Glomerular endothelial cell (primary cell): Measurements from ENCODE around the gene MED31. TPM values are rescaled to one million over a fixed set of nuclear protein-coding genes. Genes with fewer than 3 reads are reported as not detected.
"Not testable (repeated sequence)": the region's sequence is repeated elsewhere in the genome, so short reads cannot be mapped to it uniquely, and the experiment has no call there.

Experiments used
- DNase-seq: peaks from one replicate; pipeline ENCODE4 v3.0.0-alpha.2; 2011; ENCODE audit warnings: low read depth, low spot score; ENCODE audit errors: extremely low read depth
- total RNA-seq: library from RNA; depleted of rRNA; stranded (reverse); fragments of >200 nt; gene quantifications from 2 replicates; pipeline ENCODE4 v1.2.3, GENCODE V29; 2015

The MED31 gene
- total RNA-seq, 1 donor from 2014 or later: 12.0 TPM

GRCh38 chr17:6632530-6632929 is 18.9 kb downstream of the MED31 start:
- DNase-seq: no peak

GRCh38 chr17:6630390-6630789 is 21.0 kb downstream of the MED31 start:
- DNase-seq: no peak

- no peak for DNase-seq
These were observed 24.4 kb downstream of the MED31 start for GRCh38 chr17:6627019-6627418.

GRCh38 chr17:6626616-6627015 is 24.8 kb downstream of the MED31 start:
- DNase-seq: no peak

GRCh38 chr17:6623941-6624340 is 27.5 kb downstream of the MED31 start:
- DNase-seq: no peak

GRCh38 chr17:6611231-6611630 is 40.2 kb downstream of the MED31 start:
- DNase-seq: no peak

GRCh38 chr17:6610011-6610410 is 41.4 kb downstream of the MED31 start:
- no peak for DNase-seq

GRCh38 chr17:6608321-6608720 is 43.1 kb downstream of the MED31 start:
- DNase-seq: no peak

GRCh38 chr17:6605142-6605541 is 46.3 kb downstream of the MED31 start:
- DNase-seq: no peak

- DNase-seq: no peak
These were observed 47.6 kb downstream of the MED31 start for GRCh38 chr17:6603744-6604325.

- no peak for DNase-seq
These were observed 49.3 kb downstream of the MED31 start for GRCh38 chr17:6602141-6602540.

GRCh38 chr17:6599364-6599763 is 52.0 kb downstream of the MED31 start:
- no peak for DNase-seq

- DNase-seq: no peak
These were observed 53.7 kb downstream of the MED31 start for GRCh38 chr17:6597727-6598126.

GRCh38 chr17:6596941-6597340 is 54.5 kb downstream of the MED31 start:
- DNase-seq: no peak

GRCh38 chr17:6596511-6596910 is 54.9 kb downstream of the MED31 start:
- no peak for DNase-seq

- no peak for DNase-seq
These were observed 55.3 kb downstream of the MED31 start for GRCh38 chr17:6596081-6596480.

- not testable (repeated sequence) for DNase-seq
These were observed 58.0 kb downstream of the MED31 start for GRCh38 chr17:6593371-6593770.

Other genes with a start within 250 kb of the MED31 start
- not detected in 2 replicates for gene AIPL1, start 216.5 kb downstream of the MED31 start, total RNA-seq
- 2.8 and 8.2 TPM in 2 replicates for gene PIMREG, start 207.2 kb downstream of the MED31 start, total RNA-seq
- 0.15 and 0.82 TPM in 2 replicates for gene PITPNM3, start 95.0 kb downstream of the MED31 start, total RNA-seq
- gene KIAA0753, start 10.9 kb downstream of the MED31 start, total RNA-seq: 17.3 and 19.8 TPM in 2 replicates
- 177 and 221 TPM in 2 replicates for gene TXNDC17, start 10.5 kb downstream of the MED31 start, total RNA-seq
- gene C17orf100, start 157 bp upstream of the MED31 start, total RNA-seq: 2.7 TPM in 1 of 2 replicates, not detected in the other
- gene SLC13A5, start 61.8 kb upstream of the MED31 start, total RNA-seq: not detected in 2 replicates
- 19.4 and 82.8 TPM in 2 replicates for gene XAF1, start 104.4 kb upstream of the MED31 start, total RNA-seq
- gene FBXO39, start 124.6 kb upstream of the MED31 start, total RNA-seq: 0.29 and 0.58 TPM in 2 replicates
- gene TEKT1, start 180.1 kb upstream of the MED31 start, total RNA-seq: not detected in 2 replicates